Measurements from ENCODE around the gene FAM47E. TPM values are rescaled to one million over a fixed set of nuclear protein-coding genes. Genes with fewer than 3 reads are reported as not detected.

FAM47E gene
- total RNA-seq, 1 donor from 2014 or later, result 0.92 TPM

DNA sequence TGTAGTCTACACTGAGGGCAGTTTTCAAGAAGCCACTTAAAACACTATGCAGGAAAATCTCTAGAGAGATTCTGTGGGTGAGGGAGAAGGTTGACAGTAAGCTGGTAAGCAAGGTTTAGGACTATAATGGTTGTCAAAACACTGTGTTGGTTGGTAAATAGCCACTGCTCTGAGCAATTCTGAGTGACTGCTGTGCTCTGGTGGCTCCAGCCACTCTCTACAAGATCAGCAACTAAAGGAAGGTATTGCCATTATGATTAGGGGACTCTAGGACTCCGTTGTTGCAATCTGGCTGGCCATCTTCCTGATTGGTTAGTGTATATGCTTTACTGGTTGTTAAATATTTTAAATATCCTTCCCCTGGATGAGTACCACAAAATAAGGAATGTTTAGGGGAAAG is 5.5 kb upstream of the FAM47E start:
- H3K27ac Mint-ChIP-seq (ENCODE audit: unreplicated experiment), result no peak overlapping the region
- no peak for DNase-seq (ENCODE audit: low spot score)
- no peak overlapping the region for H3K4me3 Mint-ChIP-seq (ENCODE audit: unreplicated experiment)
- TF ChIP-seq, protein P1, sequence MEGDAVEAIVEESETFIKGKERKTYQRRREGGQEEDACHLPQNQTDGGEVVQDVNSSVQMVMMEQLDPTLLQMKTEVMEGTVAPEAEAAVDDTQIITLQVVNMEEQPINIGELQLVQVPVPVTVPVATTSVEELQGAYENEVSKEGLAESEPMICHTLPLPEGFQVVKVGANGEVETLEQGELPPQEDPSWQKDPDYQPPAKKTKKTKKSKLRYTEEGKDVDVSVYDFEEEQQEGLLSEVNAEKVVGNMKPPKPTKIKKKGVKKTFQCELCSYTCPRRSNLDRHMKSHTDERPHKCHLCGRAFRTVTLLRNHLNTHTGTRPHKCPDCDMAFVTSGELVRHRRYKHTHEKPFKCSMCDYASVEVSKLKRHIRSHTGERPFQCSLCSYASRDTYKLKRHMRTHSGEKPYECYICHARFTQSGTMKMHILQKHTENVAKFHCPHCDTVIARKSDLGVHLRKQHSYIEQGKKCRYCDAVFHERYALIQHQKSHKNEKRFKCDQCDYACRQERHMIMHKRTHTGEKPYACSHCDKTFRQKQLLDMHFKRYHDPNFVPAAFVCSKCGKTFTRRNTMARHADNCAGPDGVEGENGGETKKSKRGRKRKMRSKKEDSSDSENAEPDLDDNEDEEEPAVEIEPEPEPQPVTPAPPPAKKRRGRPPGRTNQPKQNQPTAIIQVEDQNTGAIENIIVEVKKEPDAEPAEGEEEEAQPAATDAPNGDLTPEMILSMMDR (IDR thresholded peaks at IDR 0.05), result no peak
- no peaks in the 10 kb centered on the region for H3K36me3 Mint-ChIP-seq (ENCODE audit: low read depth)
- peaks cover under 1% of the 10 kb centered on the region for H3K9me3 Mint-ChIP-seq (ENCODE audit: low read depth)
- H3K4me1 Mint-ChIP-seq (ENCODE audit: low read depth), result peaks cover 2% of the 10 kb centered on the region
- peaks cover 53% of the 10 kb centered on the region for H3K27me3 Mint-ChIP-seq (ENCODE audit: low read depth)

- DNase-seq (ENCODE audit: low spot score), result no peak
- H3K9me3 Mint-ChIP-seq (ENCODE audit: low read depth), result no peaks in the 10 kb centered on the region
- H3K27ac Mint-ChIP-seq (ENCODE audit: unreplicated experiment), result no peak overlapping the region
- H3K4me3 Mint-ChIP-seq (ENCODE audit: unreplicated experiment), result no peak overlapping the region
- peaks cover 54% of the 10 kb centered on the region for H3K27me3 Mint-ChIP-seq (ENCODE audit: low read depth)
- TF ChIP-seq, protein P1 (IDR thresholded peaks at IDR 0.05), result no peak
- H3K36me3 Mint-ChIP-seq (ENCODE audit: low read depth), result no peaks in the 10 kb centered on the region
- H3K4me1 Mint-ChIP-seq (ENCODE audit: low read depth), result peaks cover 7% of the 10 kb centered on the region
Observed at GRCh38 chr4:76246852-76247251, 4.7 kb upstream of the FAM47E start.

DNA sequence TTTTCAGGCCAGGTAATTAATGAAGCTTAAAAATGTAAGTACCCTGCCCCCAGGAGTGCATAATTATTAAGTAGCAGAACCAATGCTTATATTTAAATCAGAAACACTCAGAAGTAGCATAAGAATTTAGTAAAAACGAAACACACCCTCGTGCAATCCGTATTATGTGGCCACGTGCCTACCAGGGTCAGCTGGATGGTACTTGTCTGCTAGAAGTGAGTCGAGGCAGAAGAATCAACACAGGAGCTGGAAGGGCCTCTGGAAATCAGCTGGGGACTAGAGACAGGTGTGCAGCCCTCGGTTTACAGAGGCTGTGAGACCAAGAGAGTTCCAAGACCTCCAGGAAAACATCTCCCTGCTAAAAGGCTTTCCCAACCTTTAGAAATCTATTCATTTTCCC is 559 bp upstream of the FAM47E start:
- peak overlapping the region; percentile 90 for H3K4me3 Mint-ChIP-seq (ENCODE audit: unreplicated experiment)
- TF ChIP-seq, protein P1 (IDR thresholded peaks at IDR 0.05), result no peak
- peak overlapping the region; percentile 83 for H3K27ac Mint-ChIP-seq (ENCODE audit: unreplicated experiment)
- H3K9me3 Mint-ChIP-seq (ENCODE audit: low read depth), result no peaks in the 10 kb centered on the region
- peaks cover 44% of the 10 kb centered on the region for H3K27me3 Mint-ChIP-seq (ENCODE audit: low read depth)
- no peaks in the 10 kb centered on the region for H3K36me3 Mint-ChIP-seq (ENCODE audit: low read depth)
- peaks cover 7% of the 10 kb centered on the region for H3K4me1 Mint-ChIP-seq (ENCODE audit: low read depth)
- DNase-seq (ENCODE audit: low spot score), result no peak

DNA sequence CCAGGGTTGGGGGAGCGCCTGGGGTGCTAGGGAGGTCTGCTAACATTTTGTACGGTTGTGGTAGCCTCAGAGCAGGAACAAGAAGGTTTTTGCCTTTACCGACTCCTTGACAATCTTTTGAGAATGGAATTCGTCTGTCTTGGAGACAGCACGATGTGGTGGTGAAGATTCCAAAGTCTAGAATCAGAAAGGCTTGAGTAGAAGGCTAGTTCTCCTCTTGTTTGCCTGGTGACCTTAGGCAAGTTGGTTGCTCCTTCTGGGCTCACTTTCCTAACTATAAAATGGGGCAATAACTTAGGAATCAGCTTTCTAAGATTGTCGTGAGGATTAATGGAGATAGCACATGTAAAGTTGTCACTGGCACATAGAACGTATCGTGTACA is 741 bp downstream of the FAM47E start:
- Mint-ChIP-seq H3K4me1 (ENCODE audit: low read depth) (peaks cover 7% of the 10 kb centered on the region), H3K4me3 (ENCODE audit: unreplicated experiment) (peak overlapping the region; percentile 90), H3K27ac (ENCODE audit: unreplicated experiment) (no peak overlapping the region), H3K27me3 (ENCODE audit: low read depth) (peaks cover 37% of the 10 kb centered on the region), H3K9me3 (ENCODE audit: low read depth) (no peaks in the 10 kb centered on the region), H3K36me3 (ENCODE audit: low read depth) (no peaks in the 10 kb centered on the region)
- DNase-seq (ENCODE audit: low spot score), result no peak
- TF ChIP-seq, protein P1 (IDR thresholded peaks at IDR 0.05), result no peak

DNA sequence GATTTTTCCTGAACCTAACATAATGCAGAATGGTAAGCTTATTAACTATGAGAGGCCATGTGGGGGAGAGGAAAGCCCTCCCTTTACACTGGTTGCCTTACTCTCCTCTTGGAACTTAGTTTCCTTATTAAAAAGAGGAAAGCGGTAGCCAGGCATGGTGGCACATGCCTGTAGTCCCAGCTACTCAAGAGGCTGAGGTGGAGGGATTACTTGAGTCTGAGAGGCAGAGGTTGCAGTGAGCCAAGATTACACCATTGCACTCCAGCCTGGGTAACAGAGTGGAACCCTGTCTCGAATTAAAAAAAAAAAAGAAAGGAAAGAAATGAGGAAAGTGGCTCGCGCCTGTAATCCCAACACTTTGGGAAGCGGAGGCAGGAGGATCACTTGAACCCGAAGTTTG is 2.0 kb downstream of the FAM47E start:
- H3K9me3 Mint-ChIP-seq (ENCODE audit: low read depth), result no peaks in the 10 kb centered on the region
- no peak for DNase-seq (ENCODE audit: low spot score)
- peaks cover 7% of the 10 kb centered on the region for H3K4me1 Mint-ChIP-seq (ENCODE audit: low read depth)
- H3K27ac Mint-ChIP-seq (ENCODE audit: unreplicated experiment), result no peak overlapping the region
- no peaks in the 10 kb centered on the region for H3K36me3 Mint-ChIP-seq (ENCODE audit: low read depth)
- H3K27me3 Mint-ChIP-seq (ENCODE audit: low read depth), result peaks cover 31% of the 10 kb centered on the region
- H3K4me3 Mint-ChIP-seq (ENCODE audit: unreplicated experiment), result no peak overlapping the region
- TF ChIP-seq, protein P1 (IDR thresholded peaks at IDR 0.05), result no peak

Measured in chondrocyte (in vitro differentiated cells).